GM23338 (cell line): ENCODE results near the gene FBRSL1. TPM values are rescaled to one million over a fixed set of nuclear protein-coding genes. Genes with fewer than 3 reads are reported as not detected.

ENCODE experiments used
- ATAC-seq: fragments of 200-7000 bp; cut with Tn5 transposase; 3 replicates; pipeline ENCODE4 v1.9.1; 2020
- DNase-seq: peaks from one replicate; pipeline ENCODE4 v3.0.0-alpha.2; 2015; ENCODE audit warnings: low spot score
- H2AFZ ChIP-seq: fragments of 200-600 bp; sonication (generic); 2 replicates; pipeline ENCODE4 v1.8.0; 2016; ENCODE audit warnings: antibody characterized with exemption, mild to moderate bottlenecking, moderate library complexity
- H3F3A ChIP-seq: fragments of 200-600 bp; sonication (generic); replicated peaks from 2 replicates; pipeline ENCODE4 v1.8.0; 2017; ENCODE audit warnings: antibody characterized with exemption, mixed run types, low read depth
- H3K27ac ChIP-seq: fragments of 200-600 bp; sonication (generic); 2 replicates; pipeline ENCODE4 v1.6.1; 2016; ENCODE audit warnings: low read depth
- H3K27me3 ChIP-seq: fragments of 200-600 bp; sonication (generic); 2 replicates; pipeline ENCODE4 v1.8.0; 2016; ENCODE audit warnings: mild to moderate bottlenecking, mixed run types, moderate library complexity; ENCODE audit not compliant: insufficient read depth
- H3K36me3 ChIP-seq: fragments of 200-600 bp; sonication (generic); 2 replicates; pipeline ENCODE4 v1.8.0; 2016; ENCODE audit warnings: mild to moderate bottlenecking; ENCODE audit not compliant: insufficient read depth
- H3K4me1 ChIP-seq: fragments of 200-600 bp; sonication (generic); 2 replicates; pipeline ENCODE4 v1.8.0; 2016; ENCODE audit warnings: mild to moderate bottlenecking, moderate library complexity; ENCODE audit not compliant: insufficient read depth
- H3K4me2 ChIP-seq: fragments of 200-600 bp; sonication (generic); 2 replicates; pipeline ENCODE4 v1.7.1; 2017; ENCODE audit warnings: mixed run types
- H3K4me3 ChIP-seq: fragments of 200-600 bp; sonication (generic); 2 replicates; pipeline ENCODE4 v1.6.1; 2016; ENCODE audit warnings: mixed run types
- H3K79me2 ChIP-seq: fragments of 200-600 bp; sonication (generic); replicated peaks from 2 replicates; pipeline ENCODE4 v1.8.0; 2017; ENCODE audit warnings: mild to moderate bottlenecking; ENCODE audit not compliant: insufficient read depth
- H3K9me2 ChIP-seq: fragments of 200-600 bp; sonication (generic); 2 replicates; pipeline ENCODE4 v1.8.0; 2017; ENCODE audit not compliant: insufficient read depth
- H4K20me1 ChIP-seq: fragments of 200-600 bp; sonication (generic); replicated peaks from 2 replicates; pipeline ENCODE4 v1.8.0; 2017; ENCODE audit warnings: mild to moderate bottlenecking; ENCODE audit not compliant: insufficient read depth
- H3K27ac Mint-ChIP-seq: 2 replicates; pipeline ENCODE4 v1.8.0; 2020; ENCODE audit warnings: inconsistent platforms, mild to moderate bottlenecking, moderate library complexity, mixed read lengths
- H3K27me3 Mint-ChIP-seq: 3 replicates; pipeline ENCODE4 v1.8.0; 2022; ENCODE audit warnings: low read depth, mild to moderate bottlenecking, moderate library complexity, mixed read lengths, inconsistent platforms; ENCODE audit not compliant: insufficient read depth, poor library complexity
- H3K36me3 Mint-ChIP-seq: 3 replicates; pipeline ENCODE4 v1.8.0; 2021; ENCODE audit warnings: low read depth, mild to moderate bottlenecking, inconsistent platforms, moderate library complexity, mixed read lengths
- H3K4me1 Mint-ChIP-seq: 3 replicates; pipeline ENCODE4 v1.8.0; 2020; ENCODE audit warnings: mild to moderate bottlenecking, inconsistent platforms, mixed read lengths
- H3K4me3 Mint-ChIP-seq: 3 replicates; pipeline ENCODE4 v1.8.0; 2021; ENCODE audit warnings: moderate library complexity, mild to moderate bottlenecking, inconsistent platforms, mixed read lengths
- H3K9me3 Mint-ChIP-seq: 3 replicates; pipeline ENCODE4 v1.8.0; 2020; ENCODE audit warnings: moderate library complexity, mild to moderate bottlenecking, inconsistent platforms, mixed read lengths
- EZH2phosphoT487 ChIP-seq: fragments of 200-600 bp; sonication (generic); IDR thresholded peaks from one replicate; pipeline ENCODE4 v1.8.1; 2018; ENCODE audit warnings: antibody characterized with exemption; ENCODE audit not compliant: unreplicated experiment
- JUNB ChIP-seq: IDR thresholded peaks from one replicate; pipeline ENCODE4 v1.6.1; 2016; ENCODE audit warnings: antibody characterized with exemption; ENCODE audit not compliant: unreplicated experiment
- NANOG ChIP-seq: IDR thresholded peaks from 2 replicates; pipeline ENCODE4 v1.6.1; 2016; ENCODE audit warnings: antibody characterized with exemption, borderline replicate concordance
- POLR2AphosphoS5 ChIP-seq: IDR thresholded peaks from 2 replicates; pipeline ENCODE4 v1.6.1; 2016; ENCODE audit warnings: antibody characterized with exemption, low read depth
- STAT1 ChIP-seq: IDR thresholded peaks from one replicate; pipeline ENCODE4 v1.6.1; 2016; ENCODE audit warnings: antibody characterized with exemption; ENCODE audit not compliant: unreplicated experiment
- ZNF114 ChIP-seq: fragments of 250-450 bp; sonication (Bioruptor Pico); IDR thresholded peaks from 2 replicates; pipeline ENCODE4 v1.5.0; 2020; ENCODE audit warnings: mild to moderate bottlenecking, moderate library complexity
- polyA plus RNA-seq: library from polyadenylated mRNA; unstranded; fragments of >200 nt; fragmentation: Nextera tagmentation; extraction: Ambion mirVana; gene quantifications from 2 replicates; pipeline ENCODE4 v1.2.1, GENCODE V29; 2016
- total RNA-seq: library from RNA; depleted of rRNA; stranded (reverse); fragments of >200 nt; shearing (Covaris generic); gene quantifications from 2 replicates; pipeline ENCODE4 v1.2.3, GENCODE V29; 2014
- TF ChIP-seq, protein P1 (sequence below): IDR thresholded peaks from one replicate; pipeline ENCODE4 v1.6.1; 2018; ENCODE audit warnings: antibody characterized with exemption; ENCODE audit not compliant: unreplicated experiment
- TF ChIP-seq, protein P2 (sequence below): IDR thresholded peaks from 2 replicates; pipeline ENCODE4 v1.6.1; 2016; ENCODE audit warnings: antibody characterized with exemption
- TF ChIP-seq, protein P3 (sequence below), 2 experiments: fragments of 200-600 bp in 1 of 2; sonication (generic) in 1 of 2; conservative IDR thresholded peaks; 2 replicates each; pipeline versions ENCODE4 v1.5.1 to v1.6.1; 2016 to 2017; ENCODE audit warnings: antibody characterized with exemption in 2 of 2, low read depth in 2 of 2, mild to moderate bottlenecking in 2 of 2, moderate library complexity in 1 of 2

The FBRSL1 gene
- total and polyA plus RNA-seq, 2 experiments from 2014 or later: 37.8 to 89.8 TPM

DNA sequence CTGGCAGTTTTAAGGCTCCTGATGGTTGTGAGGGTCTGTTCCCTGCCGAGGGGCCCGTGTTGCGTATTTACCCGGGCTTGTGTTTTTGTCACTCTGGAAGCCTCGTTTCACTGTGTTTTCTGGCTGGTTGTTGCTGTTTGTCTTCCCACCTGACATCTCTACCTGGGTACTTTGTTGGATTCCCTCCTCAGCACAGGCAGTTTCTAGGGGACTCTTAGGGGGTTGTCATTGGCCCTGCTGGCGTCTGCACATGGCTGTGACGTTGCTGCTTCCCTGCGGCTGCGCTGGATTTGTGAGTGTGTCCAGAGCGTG lies 6.4 kb downstream of the FBRSL1 start:
- TF ChIP-seq NANOG (no peak), EZH2phosphoT487 (no peak), JUNB (no peak), STAT1 (no peak), ZNF114 (CRISPR knock-in tag) (no peak)
- TF ChIP-seq, protein P1, sequence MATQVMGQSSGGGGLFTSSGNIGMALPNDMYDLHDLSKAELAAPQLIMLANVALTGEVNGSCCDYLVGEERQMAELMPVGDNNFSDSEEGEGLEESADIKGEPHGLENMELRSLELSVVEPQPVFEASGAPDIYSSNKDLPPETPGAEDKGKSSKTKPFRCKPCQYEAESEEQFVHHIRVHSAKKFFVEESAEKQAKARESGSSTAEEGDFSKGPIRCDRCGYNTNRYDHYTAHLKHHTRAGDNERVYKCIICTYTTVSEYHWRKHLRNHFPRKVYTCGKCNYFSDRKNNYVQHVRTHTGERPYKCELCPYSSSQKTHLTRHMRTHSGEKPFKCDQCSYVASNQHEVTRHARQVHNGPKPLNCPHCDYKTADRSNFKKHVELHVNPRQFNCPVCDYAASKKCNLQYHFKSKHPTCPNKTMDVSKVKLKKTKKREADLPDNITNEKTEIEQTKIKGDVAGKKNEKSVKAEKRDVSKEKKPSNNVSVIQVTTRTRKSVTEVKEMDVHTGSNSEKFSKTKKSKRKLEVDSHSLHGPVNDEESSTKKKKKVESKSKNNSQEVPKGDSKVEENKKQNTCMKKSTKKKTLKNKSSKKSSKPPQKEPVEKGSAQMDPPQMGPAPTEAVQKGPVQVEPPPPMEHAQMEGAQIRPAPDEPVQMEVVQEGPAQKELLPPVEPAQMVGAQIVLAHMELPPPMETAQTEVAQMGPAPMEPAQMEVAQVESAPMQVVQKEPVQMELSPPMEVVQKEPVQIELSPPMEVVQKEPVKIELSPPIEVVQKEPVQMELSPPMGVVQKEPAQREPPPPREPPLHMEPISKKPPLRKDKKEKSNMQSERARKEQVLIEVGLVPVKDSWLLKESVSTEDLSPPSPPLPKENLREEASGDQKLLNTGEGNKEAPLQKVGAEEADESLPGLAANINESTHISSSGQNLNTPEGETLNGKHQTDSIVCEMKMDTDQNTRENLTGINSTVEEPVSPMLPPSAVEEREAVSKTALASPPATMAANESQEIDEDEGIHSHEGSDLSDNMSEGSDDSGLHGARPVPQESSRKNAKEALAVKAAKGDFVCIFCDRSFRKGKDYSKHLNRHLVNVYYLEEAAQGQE: no peak
- TF ChIP-seq, protein P2, sequence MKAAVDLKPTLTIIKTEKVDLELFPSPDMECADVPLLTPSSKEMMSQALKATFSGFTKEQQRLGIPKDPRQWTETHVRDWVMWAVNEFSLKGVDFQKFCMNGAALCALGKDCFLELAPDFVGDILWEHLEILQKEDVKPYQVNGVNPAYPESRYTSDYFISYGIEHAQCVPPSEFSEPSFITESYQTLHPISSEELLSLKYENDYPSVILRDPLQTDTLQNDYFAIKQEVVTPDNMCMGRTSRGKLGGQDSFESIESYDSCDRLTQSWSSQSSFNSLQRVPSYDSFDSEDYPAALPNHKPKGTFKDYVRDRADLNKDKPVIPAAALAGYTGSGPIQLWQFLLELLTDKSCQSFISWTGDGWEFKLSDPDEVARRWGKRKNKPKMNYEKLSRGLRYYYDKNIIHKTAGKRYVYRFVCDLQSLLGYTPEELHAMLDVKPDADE: no peak
- Mint-ChIP-seq H3K27ac (no peak overlapping the region), H3K4me1 (peaks cover 6% of the 10 kb centered on the region), H3K27me3 (peaks cover 8% of the 10 kb centered on the region), H3K9me3 (no peaks in the 10 kb centered on the region; the same call in 2 of the 3 replicates), H3K36me3 (peaks cover 3% of the 10 kb centered on the region; the same call in 2 of the 3 replicates), H3K4me3 (no peak overlapping the region)
- H3K36me3 ChIP-seq: no peaks in the 10 kb centered on the region
- no peak overlapping the region for H3K4me2 ChIP-seq
- H2AFZ ChIP-seq: no peak overlapping the region
- H3K27ac ChIP-seq: no peak overlapping the region
- H3K9me2 ChIP-seq: no peaks in the 10 kb centered on the region
- peaks cover 94% of the 10 kb centered on the region for H3K79me2 ChIP-seq
- H3K4me1 ChIP-seq: no peaks in the 10 kb centered on the region; the same call in 1 of the 2 replicates
- ATAC-seq (no peak), DNase-seq (no peak)
- peaks cover under 1% of the 10 kb centered on the region; the same call in 1 of the 2 replicates for H3K27me3 ChIP-seq
- no peak overlapping the region for H3K4me3 ChIP-seq
- peaks cover 32% of the 10 kb centered on the region for H4K20me1 ChIP-seq
- H3F3A ChIP-seq: no peaks in the 10 kb centered on the region

DNA sequence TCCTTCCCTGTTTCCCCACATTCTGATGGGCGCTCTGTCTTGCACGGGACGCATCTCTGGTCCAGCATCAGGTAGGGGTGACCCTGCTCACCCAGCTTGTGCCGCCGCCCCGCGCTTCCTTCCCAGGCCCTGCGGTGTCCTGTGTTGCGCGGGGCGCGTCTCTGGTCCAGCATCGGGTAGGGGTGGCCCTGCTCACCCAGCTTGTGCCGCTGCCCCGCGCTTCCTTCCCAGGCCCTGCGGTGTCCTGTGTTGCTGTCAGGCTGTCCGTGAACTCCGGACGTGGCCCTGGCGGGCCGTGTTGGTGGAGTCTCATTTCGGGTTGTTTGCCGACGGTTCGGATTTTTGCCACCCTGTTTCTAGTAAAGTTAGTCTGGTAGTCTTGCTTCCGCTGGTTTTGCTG lies 6.8 kb downstream of the FBRSL1 start:
- ATAC-seq (no peak), DNase-seq (no peak)
- H3K9me3 Mint-ChIP-seq: no peaks in the 10 kb centered on the region; the same call in 2 of the 3 replicates
- Histone ChIP-seq H3K27ac (no peak overlapping the region), H2AFZ (no peak overlapping the region), H3F3A (no peaks in the 10 kb centered on the region), H3K4me1 (peaks cover 1% of the 10 kb centered on the region), H4K20me1 (peaks cover 32% of the 10 kb centered on the region), H3K79me2 (peaks cover 92% of the 10 kb centered on the region), H3K36me3 (no peaks in the 10 kb centered on the region), H3K4me3 (no peak overlapping the region), H3K27me3 (no peaks in the 10 kb centered on the region), H3K4me2 (no peak overlapping the region), H3K9me2 (no peaks in the 10 kb centered on the region)
- peaks cover 8% of the 10 kb centered on the region for H3K27me3 Mint-ChIP-seq
- peaks cover 5% of the 10 kb centered on the region for H3K4me1 Mint-ChIP-seq
- H3K36me3 Mint-ChIP-seq: peaks cover 3% of the 10 kb centered on the region; the same call in 2 of the 3 replicates
- H3K4me3 Mint-ChIP-seq: no peak overlapping the region
- no peak overlapping the region for H3K27ac Mint-ChIP-seq
- TF ChIP-seq POLR2AphosphoS5 (no peak), EZH2phosphoT487 (no peak), STAT1 (no peak)
- TF ChIP-seq, protein P2: no peak
- TF ChIP-seq, protein P1: no peak
- TF ChIP-seq, protein P3, sequence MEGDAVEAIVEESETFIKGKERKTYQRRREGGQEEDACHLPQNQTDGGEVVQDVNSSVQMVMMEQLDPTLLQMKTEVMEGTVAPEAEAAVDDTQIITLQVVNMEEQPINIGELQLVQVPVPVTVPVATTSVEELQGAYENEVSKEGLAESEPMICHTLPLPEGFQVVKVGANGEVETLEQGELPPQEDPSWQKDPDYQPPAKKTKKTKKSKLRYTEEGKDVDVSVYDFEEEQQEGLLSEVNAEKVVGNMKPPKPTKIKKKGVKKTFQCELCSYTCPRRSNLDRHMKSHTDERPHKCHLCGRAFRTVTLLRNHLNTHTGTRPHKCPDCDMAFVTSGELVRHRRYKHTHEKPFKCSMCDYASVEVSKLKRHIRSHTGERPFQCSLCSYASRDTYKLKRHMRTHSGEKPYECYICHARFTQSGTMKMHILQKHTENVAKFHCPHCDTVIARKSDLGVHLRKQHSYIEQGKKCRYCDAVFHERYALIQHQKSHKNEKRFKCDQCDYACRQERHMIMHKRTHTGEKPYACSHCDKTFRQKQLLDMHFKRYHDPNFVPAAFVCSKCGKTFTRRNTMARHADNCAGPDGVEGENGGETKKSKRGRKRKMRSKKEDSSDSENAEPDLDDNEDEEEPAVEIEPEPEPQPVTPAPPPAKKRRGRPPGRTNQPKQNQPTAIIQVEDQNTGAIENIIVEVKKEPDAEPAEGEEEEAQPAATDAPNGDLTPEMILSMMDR (conservative IDR thresholded peaks at IDR 0.05; ENCODE audit: low read depth in 2 of 2): no peak
